Measurements from ENCODE around the gene STX16. TPM values are rescaled to one million over a fixed set of nuclear protein-coding genes. Genes with fewer than 3 reads are reported as not detected.

Gene STX16
- total and polyA plus RNA-seq, 9 of the 15 experiments (the other 6 are each of a cell fraction or from before 2014, with no cell fraction given), result 4.4 to 43.5 (median 14.7) TPM

DNA sequence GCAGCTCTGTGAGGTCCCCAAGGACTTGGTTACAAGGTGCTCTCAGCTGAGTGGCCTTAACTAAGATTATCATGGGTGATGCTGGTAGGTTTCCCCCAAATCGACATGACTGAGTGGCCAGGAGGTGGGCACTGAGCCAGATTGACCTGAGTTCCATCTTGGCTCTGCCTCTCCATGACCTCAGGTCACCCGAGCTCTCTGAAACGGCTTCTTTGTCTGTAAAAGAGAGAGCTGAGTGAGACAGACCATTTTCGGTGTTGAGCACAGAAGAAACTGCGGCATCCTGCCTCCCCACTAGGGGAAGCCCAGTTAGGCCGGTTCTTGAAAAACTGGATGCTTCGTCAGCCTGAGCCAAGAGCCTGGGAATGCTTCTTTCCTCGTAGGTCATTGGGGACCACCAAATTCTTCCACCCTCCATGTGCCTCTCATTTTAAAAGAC, 14.1 kb upstream of the STX16 start:
- Histone ChIP-seq H3K9ac (ENCODE audit: insufficient read depth in 1 of 2, low read depth in 2 of 2, low read length in 2 of 2) (peak overlapping the region in 1 of 2 experiments; percentile 45; a peak in 2 of 4 replicates), H3K4me3 (no peak overlapping the region), H3K36me3 (ENCODE audit: control insufficient read depth, insufficient read depth, low read length) (no peaks in the 10 kb centered on the region), H3K27ac (ENCODE audit: extremely low read depth, low read depth, low read length) (no peak overlapping the region), H4K20me1 (replicated peaks; ENCODE audit: control insufficient read depth, insufficient read depth, low read length) (no peaks in the 10 kb centered on the region), H3K27me3 (ENCODE audit: control insufficient read depth in 2 of 2, insufficient read depth in 2 of 2, low read length in 2 of 2) (peaks cover 0 to 11% of the 10 kb centered on the region in 2 experiments; a peak in 2 of 5 replicates), H3K79me2 (ENCODE audit: control insufficient read depth, insufficient read depth, low read length) (no peaks in the 10 kb centered on the region), H3K9me1 (ENCODE audit: control insufficient read depth, insufficient read depth, low read length) (no peaks in the 10 kb centered on the region), H2AFZ (ENCODE audit: low read depth, low read length) (no peak overlapping the region), H3K4me2 (ENCODE audit: insufficient read depth, low read length) (no peak overlapping the region), H3K9me3 (replicated peaks; ENCODE audit: control insufficient read depth, insufficient read depth, low read depth, low read length) (no peaks in the 10 kb centered on the region), H3K4me1 (replicated peaks in 1 of 2; ENCODE audit: control insufficient read depth in 2 of 2, insufficient read depth in 2 of 2, low read length in 2 of 2) (peaks cover 21 to 23% of the 10 kb centered on the region in 2 experiments; a peak in 4 of 5 replicates)
- intact Hi-C loops (cut with micrococcal nuclease), result no loop called here
- in situ Hi-C loops (cut with MboI), result loop anchor here (25.0 kb wide), 1 partner anchor 400 kb away; the partner anchor contains the start of gene ANKRD60
- ChIA-PET CTCF (ENCODE audit: low intra/inter-chr PET ratio) (no interaction called here), POLR2A (no interaction called here)
- 27% methylated on average over 6 of the region's 8 CpGs for WGBS (ENCODE audit: insufficient coverage, low coverage, missing lambda C conversion rate)
- no peak for DNase-seq (ENCODE audit: extremely low read depth in 1 of 4, low spot score in 3 of 4)
- FAIRE-seq, result peak; percentile 29
- ATAC-seq, result no peak
- BruUV-seq (replicated peaks), result no TSS peak
- TF ChIP-seq ZNF41 (CRISPR knock-in tag; conservative IDR thresholded peaks at IDR 0.05) (no peak), NFIC (IDR thresholded peaks at IDR 0.05) (peak; percentile 49; the same call in 1 of the 2 replicates)

GRCh38 chr20:58637466-58638213, 13.4 kb upstream of the STX16 start:
- in situ Hi-C loops (cut with MboI) (loop anchor here (25.0 kb wide), 1 partner anchor 400 kb away; the partner anchor contains the start of gene ANKRD60), intact Hi-C loops (cut with micrococcal nuclease) (no loop called here)
- no peak for FAIRE-seq
- Histone ChIP-seq H3K9me1 (ENCODE audit: control insufficient read depth, insufficient read depth, low read length) (no peaks in the 10 kb centered on the region), H3K4me1 (replicated peaks in 1 of 2; ENCODE audit: control insufficient read depth in 2 of 2, insufficient read depth in 2 of 2, low read length in 2 of 2) (peaks cover 21 to 23% of the 10 kb centered on the region in 2 experiments; a peak in 4 of 5 replicates), H3K4me2 (ENCODE audit: insufficient read depth, low read length) (no peak overlapping the region), H4K20me1 (replicated peaks; ENCODE audit: control insufficient read depth, insufficient read depth, low read length) (no peaks in the 10 kb centered on the region), H3K9me3 (replicated peaks; ENCODE audit: control insufficient read depth, insufficient read depth, low read depth, low read length) (no peaks in the 10 kb centered on the region), H3K27ac (ENCODE audit: extremely low read depth, low read depth, low read length) (no peak overlapping the region), H3K4me3 (no peak overlapping the region), H3K36me3 (ENCODE audit: control insufficient read depth, insufficient read depth, low read length) (no peaks in the 10 kb centered on the region), H3K9ac (ENCODE audit: insufficient read depth in 1 of 2, low read depth in 2 of 2, low read length in 2 of 2) (peak overlapping the region in 1 of 2 experiments; percentile 45; a peak in 2 of 4 replicates), H3K27me3 (ENCODE audit: control insufficient read depth in 2 of 2, insufficient read depth in 2 of 2, low read length in 2 of 2) (peaks cover 0 to 11% of the 10 kb centered on the region in 2 experiments; a peak in 2 of 5 replicates), H3K79me2 (ENCODE audit: control insufficient read depth, insufficient read depth, low read length) (no peaks in the 10 kb centered on the region), H2AFZ (ENCODE audit: low read depth, low read length) (no peak overlapping the region)
- ATAC-seq, result no peak
- WGBS (ENCODE audit: insufficient coverage, low coverage, missing lambda C conversion rate), result 53% methylated on average over 18 of the region's 24 CpGs
- CTCF ChIA-PET (ENCODE audit: low intra/inter-chr PET ratio), result no interaction called here
- no peak for DNase-seq (ENCODE audit: extremely low read depth in 1 of 4, low spot score in 3 of 4)
- TF ChIP-seq CGGBP1 (CRISPR knock-in tag; IDR thresholded peaks at IDR 0.05) (no peak), ZNF780A (CRISPR knock-in tag; IDR thresholded peaks at IDR 0.05) (no peak), NKRF (IDR thresholded peaks at IDR 0.05; ENCODE audit: borderline replicate concordance) (no peak), ZNF79 (CRISPR knock-in tag; IDR thresholded peaks at IDR 0.05; ENCODE audit: low read depth) (no peak), KLF16 (IDR thresholded peaks at IDR 0.05) (no peak), HDAC6 (IDR thresholded peaks at IDR 0.05; ENCODE audit: low read depth, low read length) (no peak)
- TF ChIP-seq, protein P1, sequence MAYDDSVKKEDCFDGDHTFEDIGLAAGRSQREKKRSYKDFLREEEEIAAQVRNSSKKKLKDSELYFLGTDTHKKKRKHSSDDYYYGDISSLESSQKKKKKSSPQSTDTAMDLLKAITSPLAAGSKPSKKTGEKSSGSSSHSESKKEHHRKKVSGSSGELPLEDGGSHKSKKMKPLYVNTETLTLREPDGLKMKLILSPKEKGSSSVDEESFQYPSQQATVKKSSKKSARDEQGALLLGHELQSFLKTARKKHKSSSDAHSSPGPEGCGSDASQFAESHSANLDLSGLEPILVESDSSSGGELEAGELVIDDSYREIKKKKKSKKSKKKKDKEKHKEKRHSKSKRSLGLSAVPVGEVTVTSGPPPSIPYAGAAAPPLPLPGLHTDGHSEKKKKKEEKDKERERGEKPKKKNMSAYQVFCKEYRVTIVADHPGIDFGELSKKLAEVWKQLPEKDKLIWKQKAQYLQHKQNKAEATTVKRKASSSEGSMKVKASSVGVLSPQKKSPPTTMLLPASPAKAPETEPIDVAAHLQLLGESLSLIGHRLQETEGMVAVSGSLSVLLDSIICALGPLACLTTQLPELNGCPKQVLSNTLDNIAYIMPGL (CRISPR knock-in tag; IDR thresholded peaks at IDR 0.05), result no peak
- POLR2A ChIA-PET, result no interaction called here
- no TSS peak for BruUV-seq (replicated peaks)
